K562 (cell line): Measurements from ENCODE around the gene PUM1. TPM values are rescaled to one million over a fixed set of nuclear protein-coding genes. Genes with fewer than 3 reads are reported as not detected.
A peak's percentile ranks its signal among the peaks of the same experiment; 100 is the strongest.

Experiments
- ARID4B ChIP-seq: sonication (generic); formaldehyde crosslinking; IDR thresholded peaks from 2 replicates; pipeline ENCODE4 v1.8.0; 2022; ENCODE audit warnings: mild to moderate bottlenecking, missing genetic modification reagents
- EGR1 ChIP-seq: fragments of 450-650 bp; conservative IDR thresholded peaks from 2 replicates; pipeline ENCODE4 v1.6.1; 2017; ENCODE audit warnings: mild to moderate bottlenecking
- ELF4 ChIP-seq: fragments of 450-650 bp; formaldehyde crosslinking; IDR thresholded peaks from 2 replicates; pipeline ENCODE4 v1.4.0; 2022; ENCODE audit warnings: missing genetic modification characterization
- ESRRA ChIP-seq: fragments of 450-650 bp; IDR thresholded peaks from 2 replicates; pipeline ENCODE4 v1.6.1; 2014; ENCODE audit warnings: low read depth, mild to moderate bottlenecking, moderate library complexity, borderline replicate concordance
- HDGF ChIP-seq: fragments of 450-650 bp; IDR thresholded peaks from 2 replicates; pipeline ENCODE4 v1.6.1; 2016
- HES1 ChIP-seq: fragments of 450-650 bp; IDR thresholded peaks from 2 replicates; pipeline ENCODE4 v1.6.1; 2016; ENCODE audit warnings: low read depth, mild to moderate bottlenecking, moderate library complexity
- KAT8 ChIP-seq: fragments of 450-650 bp; IDR thresholded peaks from 2 replicates; pipeline ENCODE4 v1.6.1; 2016; ENCODE audit warnings: low read depth, mild to moderate bottlenecking
- KDM4B ChIP-seq, 2 experiments: fragments of 450-650 bp in 1 of 2; sonication (generic) in 1 of 2; IDR thresholded peaks; 2 replicates each; pipeline ENCODE4 v1.6.1; 2016 to 2017; ENCODE audit warnings: borderline replicate concordance in 2 of 2, antibody characterized with exemption in 1 of 2, low read depth in 1 of 2, mild to moderate bottlenecking in 1 of 2
- NELFE ChIP-seq: IDR thresholded peaks from 2 replicates; pipeline ENCODE4 v1.6.1; 2011; ENCODE audit warnings: mild to moderate bottlenecking; ENCODE audit not compliant: insufficient read depth, insufficient read length
- PHF20 ChIP-seq: fragments of 450-650 bp; IDR thresholded peaks from 2 replicates; pipeline ENCODE4 v1.6.1; 2018; ENCODE audit not compliant: partially characterized antibody
- RAD21 ChIP-seq, 2 experiments: fragments of 250-450 bp in 1 of 2; fragments of 450-650 bp in 1 of 2; sonication (Bioruptor Pico) in 1 of 2; formaldehyde crosslinking in 1 of 2; IDR thresholded peaks in 1 of 2; conservative IDR thresholded peaks in 1 of 2; 2 replicates each; pipeline versions ENCODE4 v1.4.0 to v1.8.0; 2020 to 2022; ENCODE audit warnings: mild to moderate bottlenecking in 2 of 2, moderate library complexity in 1 of 2
- RBM14 ChIP-seq: fragments of 200-400 bp; formaldehyde crosslinking; IDR thresholded peaks from 2 replicates; pipeline ENCODE4 v1.6.1; 2018; ENCODE audit warnings: low read depth, mild to moderate bottlenecking, low read length, moderate library complexity, borderline replicate concordance; ENCODE audit not compliant: insufficient read depth
- SAP30 ChIP-seq: fragments of 200-600 bp; sonication (generic); IDR thresholded peaks from 2 replicates; pipeline ENCODE4 v1.6.1; 2012; ENCODE audit warnings: borderline replicate concordance, low read depth, mild to moderate bottlenecking, moderate library complexity, low read length, control low read depth, inconsistent platforms; ENCODE audit not compliant: insufficient read depth, poor library complexity, severe bottlenecking
- SMAD1 ChIP-seq: fragments of 150-350 bp; IDR thresholded peaks from 2 replicates; pipeline ENCODE4 v1.6.1; 2014; ENCODE audit warnings: low read length, low read depth; ENCODE audit not compliant: partially characterized antibody
- SP1 ChIP-seq: sonication (generic); formaldehyde crosslinking; IDR thresholded peaks from 2 replicates; pipeline ENCODE4 v1.8.1; 2022; ENCODE audit warnings: mild to moderate bottlenecking, missing genetic modification reagents
- TEAD4 ChIP-seq, 2 experiments: sonication (generic) in 1 of 2; formaldehyde crosslinking in 1 of 2; IDR thresholded peaks; 2 replicates each; pipeline versions ENCODE4 v1.6.1 to v1.8.0; 2012 to 2022; ENCODE audit warnings: borderline replicate concordance in 1 of 2, inconsistent platforms in 1 of 2, low read length in 1 of 2, mild to moderate bottlenecking in 1 of 2, missing genetic modification reagents in 1 of 2
- ZC3H8 ChIP-seq: fragments of 450-650 bp; IDR thresholded peaks from 2 replicates; pipeline ENCODE4 v1.6.1; 2017
- ZKSCAN3 ChIP-seq: fragments of 250-450 bp; sonication (Bioruptor Pico); IDR thresholded peaks from 2 replicates; pipeline ENCODE4 v1.4.0; 2020
- ZNF133 ChIP-seq: fragments of 250-450 bp; sonication (Bioruptor Pico); IDR thresholded peaks from 2 replicates; pipeline ENCODE4 v1.4.0; 2020; ENCODE audit warnings: mild to moderate bottlenecking
- ZNF277 ChIP-seq: fragments of 250-450 bp; sonication (Bioruptor Pico); IDR thresholded peaks from 2 replicates; pipeline ENCODE4 v1.8.0; 2022; ENCODE audit warnings: inconsistent platforms, mild to moderate bottlenecking, moderate library complexity, borderline replicate concordance
- ZNF445 ChIP-seq: fragments of 250-450 bp; sonication (Bioruptor Pico); IDR thresholded peaks from 2 replicates; pipeline ENCODE4 v1.4.0; 2020; ENCODE audit warnings: low read depth, mild to moderate bottlenecking, moderate library complexity
- polyA plus RNA-seq, 8 experiments: library from polyadenylated mRNA; depleted of rRNA in 4 of 8; stranded (reverse) in 5 of 8; unstranded in 3 of 8; fragments of >200 nt; fragmentation: Nextera tagmentation in 2 of 8; fragmentation: Illumina TruSeq in 1 of 8; extraction: Ambion mirVana in 2 of 8; extraction: Trizol in 1 of 8; gene quantifications; 2 replicates each; pipeline versions ENCODE4 v1.2.1 to v1.2.3, GENCODE V29; 2011 to 2014; ENCODE audit warnings: inconsistent platforms in 1 of 8, missing spikeins in 1 of 8
- total RNA-seq, 7 experiments: library from RNA; depleted of rRNA in 6 of 7; stranded (reverse); fragments of >200 nt in 6 of 7; fragmentation: Illumina TruSeq in 2 of 7; extraction: Trizol in 2 of 7; gene quantifications; 2 replicates each; pipeline versions ENCODE4 v1.2.1 to v1.2.3, GENCODE V29; 2011 to 2021; ENCODE audit warnings: low replicate concordance in 1 of 7

The PUM1 gene
- total and polyA plus RNA-seq, 9 of the 15 experiments (the other 6 are each of a cell fraction or from before 2014, with no cell fraction given) = 37.7 to 104 (median 55.7) TPM

- TF ChIP-seq ZNF277 (CRISPR knock-in tag) (no peak), ZNF133 (no peak), SAP30 (peak; percentile 30), ZNF445 (CRISPR knock-in tag) (no peak), ARID4B (CRISPR knock-in tag) (0 out of 2 replicates have a peak, but pooled peaks have one; percentile 55), ZKSCAN3 (CRISPR knock-in tag) (no peak), EGR1 (peak; percentile 99), KDM4B (IDR thresholded peaks at IDR 0.05; ENCODE audit: borderline replicate concordance in 2 of 2, low read depth in 1 of 2) (no peak), ESRRA (0 out of 2 replicates have a peak, but pooled peaks have one; percentile 18), NELFE (no peak), SP1 (0 out of 2 replicates have a peak, but pooled peaks have one; percentile 17), PHF20 (peak; percentile 8), SMAD1 (no peak), TEAD4 (IDR thresholded peaks at IDR 0.05; ENCODE audit: low read length) (peak; percentile 72), TEAD4 (CRISPR knock-in tag; IDR thresholded peaks at IDR 0.05; ENCODE audit: borderline replicate concordance) (no peak), ELF4 (CRISPR knock-in tag) (no peak), HDGF (peak; percentile 92), RBM14 (no peak), KAT8 (no peak), HES1 (no peak), RAD21 (CRISPR knock-in tag; conservative IDR thresholded peaks at IDR 0.05 in 1 of 2, IDR thresholded peaks at IDR 0.05 in 1 of 2) (no peak), ZC3H8 (no peak)
These were observed 157.8 kb downstream of the PUM1 start (continued) for GRCh38 chr1:30907481-30908315.
